Astrocyte (in vitro differentiated cells and primary cell): ENCODE results near the gene RNF111. TPM values are rescaled to one million over a fixed set of nuclear protein-coding genes. Genes with fewer than 3 reads are reported as not detected.

Experiments
- DNase-seq: peaks from one replicate; pipeline ENCODE4 v3.0.0-alpha.2; 2010; ENCODE audit warnings: low read depth
- FAIRE-seq: peaks from 2 replicates; lab custom pipeline; 2011; peaks lifted over from hg19 to GRCh38; lab: Jason Lieb, UNC
- H2AFZ ChIP-seq: 2 replicates; pipeline ENCODE4 v1.6.0; 2012; ENCODE audit warnings: low read depth, low read length, inconsistent platforms
- H3K27ac ChIP-seq: 2 replicates; pipeline ENCODE4 v1.5.1; 2011; ENCODE audit warnings: low read depth, low read length, inconsistent platforms
- H3K27me3 ChIP-seq: 2 replicates; pipeline ENCODE4 v1.6.0; 2011; ENCODE audit warnings: low read length, inconsistent platforms; ENCODE audit not compliant: insufficient read depth
- H3K36me3 ChIP-seq: 2 replicates; pipeline ENCODE4 v1.5.1; 2011; ENCODE audit warnings: low read length, inconsistent platforms; ENCODE audit not compliant: insufficient read depth
- H3K4me1 ChIP-seq: 2 replicates; pipeline ENCODE4 v1.5.1; 2011; ENCODE audit warnings: low read length, inconsistent platforms; ENCODE audit not compliant: insufficient read depth
- H3K4me2 ChIP-seq: 2 replicates; pipeline ENCODE4 v1.6.0; 2012; ENCODE audit warnings: low read length, inconsistent platforms
- H3K4me3 ChIP-seq: 2 replicates; pipeline ENCODE4 v1.5.1; 2011; ENCODE audit warnings: low read depth, mild to moderate bottlenecking, low read length, inconsistent platforms; ENCODE audit not compliant: insufficient read depth
- H3K79me2 ChIP-seq: 2 replicates; pipeline ENCODE4 v1.6.0; 2012; ENCODE audit warnings: mild to moderate bottlenecking, low read length, inconsistent platforms; ENCODE audit not compliant: insufficient read depth
- H3K9ac ChIP-seq: 2 replicates; pipeline ENCODE4 v1.6.0; 2012; ENCODE audit warnings: mild to moderate bottlenecking, low read length, inconsistent platforms
- H3K9me3 ChIP-seq: 2 replicates; pipeline ENCODE4 v1.5.1; 2012; ENCODE audit warnings: low read depth, mild to moderate bottlenecking, low read length, inconsistent platforms; ENCODE audit not compliant: insufficient read depth
- H4K20me1 ChIP-seq: 2 replicates; pipeline ENCODE4 v1.6.0; 2012; ENCODE audit warnings: low read length, inconsistent platforms; ENCODE audit not compliant: insufficient read depth
- H3K27ac Mint-ChIP-seq: one replicate; pipeline ENCODE4 v1.8.0; 2021; ENCODE audit warnings: mild to moderate bottlenecking, mixed read lengths; ENCODE audit not compliant: unreplicated experiment
- H3K27me3 Mint-ChIP-seq: one replicate; pipeline ENCODE4 v1.8.0; 2021; ENCODE audit warnings: low read depth, mixed read lengths; ENCODE audit not compliant: unreplicated experiment
- H3K36me3 Mint-ChIP-seq: one replicate; pipeline ENCODE4 v1.8.0; 2021; ENCODE audit warnings: low read depth, mixed read lengths; ENCODE audit not compliant: unreplicated experiment
- H3K4me1 Mint-ChIP-seq: one replicate; pipeline ENCODE4 v1.8.0; 2021; ENCODE audit warnings: low read depth, mixed read lengths; ENCODE audit not compliant: unreplicated experiment
- H3K4me3 Mint-ChIP-seq: one replicate; pipeline ENCODE4 v1.8.0; 2021; ENCODE audit warnings: mild to moderate bottlenecking, moderate library complexity, mixed read lengths; ENCODE audit not compliant: unreplicated experiment
- H3K9me3 Mint-ChIP-seq: one replicate; pipeline ENCODE4 v1.8.0; 2021; ENCODE audit warnings: mild to moderate bottlenecking, mixed read lengths; ENCODE audit not compliant: unreplicated experiment
- CTCF ChIP-seq: IDR thresholded peaks from 2 replicates; pipeline ENCODE4 v1.5.1; 2011; ENCODE audit warnings: low read depth, mild to moderate bottlenecking, inconsistent platforms, low read length, moderate library complexity; ENCODE audit not compliant: insufficient read depth
- EZH2 ChIP-seq: IDR thresholded peaks from 2 replicates; pipeline ENCODE4 v1.6.1; 2012; ENCODE audit warnings: mild to moderate bottlenecking, low read length, inconsistent platforms; ENCODE audit not compliant: insufficient read depth
- total RNA-seq: library from RNA; stranded (reverse); gene quantifications from 2 replicates; pipeline ENCODE4 v1.2.1, GENCODE V29; 2021

Gene RNF111
- total RNA-seq, 1 donor from 2014 or later = 44.1 TPM

GRCh38 chr15:58952751-58953150 lies 34.7 kb upstream of the RNF111 start:
- no peaks in the 10 kb centered on the region for H3K9me3 ChIP-seq
- no peaks in the 10 kb centered on the region for H3K36me3 ChIP-seq
- DNase-seq (peak; percentile 44), FAIRE-seq (peak; percentile 55)
- no peaks in the 10 kb centered on the region for H3K9me3 Mint-ChIP-seq
- H3K4me2 ChIP-seq = no peak overlapping the region
- H4K20me1 ChIP-seq = no peaks in the 10 kb centered on the region
- peaks cover 9% of the 10 kb centered on the region for H3K4me1 Mint-ChIP-seq
- no peak overlapping the region for H3K27ac ChIP-seq
- no peaks in the 10 kb centered on the region for H3K27me3 ChIP-seq
- H3K9ac ChIP-seq = no peak overlapping the region
- no peaks in the 10 kb centered on the region for H3K79me2 ChIP-seq
- TF ChIP-seq CTCF (no peak), EZH2 (no peak)
- peaks cover 3% of the 10 kb centered on the region for H3K27me3 Mint-ChIP-seq
- H3K36me3 Mint-ChIP-seq = no peaks in the 10 kb centered on the region
- H3K4me1 ChIP-seq = no peaks in the 10 kb centered on the region
- H3K4me3 Mint-ChIP-seq = no peak overlapping the region
- H3K4me3 ChIP-seq = no peak overlapping the region
- no peak overlapping the region for H2AFZ ChIP-seq
- no peak overlapping the region for H3K27ac Mint-ChIP-seq

GRCh38 chr15:58957101-58957973 lies 30.1 kb upstream of the RNF111 start:
- no peaks in the 10 kb centered on the region for H3K9me3 ChIP-seq
- Mint-ChIP-seq H3K9me3 (no peaks in the 10 kb centered on the region), H3K27ac (no peak overlapping the region), H3K27me3 (no peaks in the 10 kb centered on the region), H3K36me3 (no peaks in the 10 kb centered on the region), H3K4me1 (peaks cover 9% of the 10 kb centered on the region), H3K4me3 (no peak overlapping the region)
- no peak overlapping the region for H2AFZ ChIP-seq
- no peaks in the 10 kb centered on the region for H3K27me3 ChIP-seq
- H3K4me3 ChIP-seq = no peak overlapping the region
- H3K36me3 ChIP-seq = no peaks in the 10 kb centered on the region
- H3K4me1 ChIP-seq = no peaks in the 10 kb centered on the region
- H3K27ac ChIP-seq = no peak overlapping the region
- no peak overlapping the region for H3K9ac ChIP-seq
- H3K79me2 ChIP-seq = no peaks in the 10 kb centered on the region
- H3K4me2 ChIP-seq = no peak overlapping the region
- TF ChIP-seq EZH2 = no peak
- TF ChIP-seq CTCF = peak; percentile 89
- peak; percentile 70 for FAIRE-seq
- DNase-seq = no peak
- H4K20me1 ChIP-seq = no peaks in the 10 kb centered on the region

- no peaks in the 10 kb centered on the region for H3K27me3 ChIP-seq
- no peaks in the 10 kb centered on the region for H3K79me2 ChIP-seq
- H3K9ac ChIP-seq = no peak overlapping the region
- H3K9me3 ChIP-seq = no peaks in the 10 kb centered on the region
- H4K20me1 ChIP-seq = no peaks in the 10 kb centered on the region
- Mint-ChIP-seq H3K4me3 (no peak overlapping the region), H3K27ac (no peak overlapping the region), H3K36me3 (no peaks in the 10 kb centered on the region), H3K27me3 (no peaks in the 10 kb centered on the region), H3K4me1 (peaks cover 2% of the 10 kb centered on the region), H3K9me3 (no peaks in the 10 kb centered on the region)
- TF ChIP-seq EZH2 (no peak), CTCF (no peak)
- H3K27ac ChIP-seq = no peak overlapping the region
- H3K4me2 ChIP-seq = no peak overlapping the region
- peaks cover 2% of the 10 kb centered on the region for H3K4me1 ChIP-seq
- H3K4me3 ChIP-seq = no peak overlapping the region
- H3K36me3 ChIP-seq = no peaks in the 10 kb centered on the region
- no peak for DNase-seq
- FAIRE-seq = no peak
- H2AFZ ChIP-seq = no peak overlapping the region
Observed at GRCh38 chr15:58958811-58959210, 28.7 kb upstream of the RNF111 start.
